H1 (cell line): ENCODE data around the gene SWT1. TPM values are rescaled to one million over a fixed set of nuclear protein-coding genes. Genes with fewer than 3 reads are reported as not detected.
A peak's percentile ranks its signal among the peaks of the same experiment; 100 is the strongest.

Experiments used
- CTCF ChIA-PET: fragments of 300-600 bp; sonication (Branson Sonifier 250); formaldehyde crosslinking; loops from one replicate; lab custom pipeline; 2021; ENCODE audit not compliant: partially characterized antibody; lab: Charles Lee
- POLR2A ChIA-PET: fragments of 300-600 bp; sonication (Branson Sonifier 250); formaldehyde crosslinking; loops from one replicate; lab custom pipeline; 2021; ENCODE audit warnings: inconsistent platforms; ENCODE audit not compliant: partially characterized antibody; lab: Charles Lee
- DNase-seq, 2 experiments: peaks; one replicate each; pipeline versions ENCODE4 v3.0.0 to v3.0.0-alpha.2; 2010 to 2022; ENCODE audit warnings: low spot score in 2 of 2, low read depth in 1 of 2, mixed read lengths in 1 of 2
- FAIRE-seq: peaks from 2 replicates; lab custom pipeline; 2011; peaks lifted over from hg19 to GRCh38; lab: Jason Lieb, UNC
- H2AFZ ChIP-seq: 2 replicates; pipeline ENCODE4 v1.8.1; 2012; ENCODE audit warnings: low read length, inconsistent platforms
- H2AK5ac ChIP-seq: 2 replicates; pipeline ENCODE4 v1.6.1; 2013; ENCODE audit warnings: low read depth, low read length
- H2BK120ac ChIP-seq: replicated peaks from 2 replicates; pipeline ENCODE3; 2013; ENCODE audit warnings: low read depth, low read length, inconsistent platforms
- H2BK12ac ChIP-seq: 2 replicates; pipeline ENCODE4 v1.6.1; 2013; ENCODE audit warnings: low read depth, low read length
- H2BK15ac ChIP-seq: 2 replicates; pipeline ENCODE4 v1.6.1; 2013; ENCODE audit warnings: low read length
- H2BK20ac ChIP-seq: 2 replicates; pipeline ENCODE4 v1.6.1; 2013; ENCODE audit warnings: low read length
- H2BK5ac ChIP-seq: 2 replicates; pipeline ENCODE4 v1.6.1; 2013; ENCODE audit warnings: low read depth, low read length
- H3K14ac ChIP-seq: 2 replicates; pipeline ENCODE4 v1.6.1; 2013; ENCODE audit warnings: inconsistent platforms; ENCODE audit not compliant: insufficient read length
- H3K18ac ChIP-seq: 2 replicates; pipeline ENCODE4 v1.6.1; 2013; ENCODE audit warnings: low read length; ENCODE audit errors: extremely low read depth
- H3K23ac ChIP-seq: 2 replicates; pipeline ENCODE4 v1.6.1; 2013; ENCODE audit warnings: inconsistent platforms; ENCODE audit not compliant: insufficient read length
- H3K23me2 ChIP-seq: 2 replicates; pipeline ENCODE4 v1.6.1; 2013; ENCODE audit warnings: low read depth, low read length
- H3K27ac ChIP-seq: 2 replicates; pipeline ENCODE4 v1.6.1; 2011; ENCODE audit warnings: low read depth, low read length, inconsistent platforms
- H3K27me3 ChIP-seq, 4 experiments: replicated peaks in 1 of 4; 1 replicate in 1 of 4; 2 replicates in 3 of 4; pipeline versions ENCODE4 v1.6.1 to v1.8.1; 2011 to 2013; ENCODE audit warnings: low read length in 3 of 4, mild to moderate bottlenecking in 3 of 4, inconsistent platforms in 2 of 4, mixed read lengths in 2 of 4, moderate library complexity in 1 of 4; ENCODE audit not compliant: control insufficient read depth in 3 of 4, insufficient read depth in 3 of 4; ENCODE audit errors: extremely low read depth in 1 of 4
- H3K36me3 ChIP-seq, 4 experiments: 2 replicates each; pipeline versions ENCODE4 v1.6.1 to v1.8.1; 2011 to 2013; ENCODE audit warnings: mild to moderate bottlenecking in 4 of 4, low read length in 3 of 4, moderate library complexity in 2 of 4, control low read depth in 1 of 4, inconsistent platforms in 1 of 4; ENCODE audit not compliant: insufficient read depth in 4 of 4, control insufficient read depth in 2 of 4
- H3K4ac ChIP-seq: replicated peaks from 2 replicates; pipeline ENCODE3; 2013; ENCODE audit warnings: low read length, low read depth, mixed read lengths, inconsistent platforms; ENCODE audit not compliant: insufficient read length
- H3K4me1 ChIP-seq, 4 experiments: replicated peaks in 1 of 4; 1 replicate in 1 of 4; 2 replicates in 3 of 4; pipeline versions ENCODE4 v1.6.1 to v1.8.1; 2011 to 2013; ENCODE audit warnings: low read length in 3 of 4, inconsistent platforms in 2 of 4, mixed read lengths in 1 of 4; ENCODE audit not compliant: insufficient read depth in 4 of 4, control insufficient read depth in 3 of 4
- H3K4me2 ChIP-seq, 2 experiments: 2 replicates each; pipeline versions ENCODE4 v1.6.1 to v1.8.1; 2011 to 2013; ENCODE audit warnings: low read depth in 2 of 2, low read length in 2 of 2, control low read depth in 1 of 2, inconsistent platforms in 1 of 2, mild to moderate bottlenecking in 1 of 2; ENCODE audit not compliant: insufficient read depth in 1 of 2
- H3K4me3 ChIP-seq, 4 experiments: fragments of 200-600, 300-600 bp in 1 of 4; sonication (generic), shearing (Covaris generic), sonication (Bioruptor Twin) in 1 of 4; 2 replicates each; pipeline versions ENCODE4 v1.5.1 to v1.8.1; 2011 to 2016; ENCODE audit warnings: low read length in 4 of 4, low read depth in 3 of 4, control low read depth in 2 of 4, inconsistent platforms in 2 of 4, mild to moderate bottlenecking in 2 of 4, mixed read lengths in 1 of 4, moderate library complexity in 1 of 4; ENCODE audit not compliant: insufficient read depth in 2 of 4; ENCODE audit errors: extremely low read depth in 1 of 4
- H3K56ac ChIP-seq: replicated peaks from 2 replicates; pipeline ENCODE3; 2013; ENCODE audit warnings: low read depth, mild to moderate bottlenecking, mixed read lengths, low read length, inconsistent platforms; ENCODE audit not compliant: insufficient read length
- H3K79me1 ChIP-seq: 2 replicates; pipeline ENCODE4 v1.6.1; 2013; ENCODE audit warnings: low read depth, low read length, control low read depth
- H3K79me2 ChIP-seq, 2 experiments: 2 replicates each; pipeline versions ENCODE4 v1.6.1 to v1.8.1; 2012 to 2013; ENCODE audit warnings: low read length in 2 of 2, mild to moderate bottlenecking in 2 of 2, inconsistent platforms in 1 of 2; ENCODE audit not compliant: insufficient read depth in 2 of 2, control insufficient read depth in 1 of 2
- H3K9ac ChIP-seq, 4 experiments: replicated peaks in 1 of 4; 1 replicate in 1 of 4; 2 replicates in 3 of 4; pipeline versions ENCODE4 v1.6.1 to v1.8.1; 2011 to 2013; ENCODE audit warnings: low read depth in 3 of 4, low read length in 3 of 4, control low read depth in 2 of 4, mild to moderate bottlenecking in 2 of 4, moderate library complexity in 2 of 4, inconsistent platforms in 1 of 4; ENCODE audit errors: extremely low read depth in 1 of 4
- H3K9me3 ChIP-seq, 2 experiments: 2 replicates each; pipeline versions ENCODE4 v1.6.1 to v1.8.1; 2012 to 2013; ENCODE audit warnings: mild to moderate bottlenecking in 2 of 2, moderate library complexity in 2 of 2, control low read depth in 1 of 2, inconsistent platforms in 1 of 2, low read depth in 1 of 2, low read length in 1 of 2, mixed read lengths in 1 of 2; ENCODE audit not compliant: insufficient read depth in 2 of 2
- H4K20me1 ChIP-seq, 2 experiments: replicated peaks in 1 of 2; 2 replicates each; pipeline versions ENCODE3 to v1.8.1; 2011 to 2013; ENCODE audit warnings: inconsistent platforms in 2 of 2, low read length in 2 of 2, mild to moderate bottlenecking in 1 of 2; ENCODE audit not compliant: insufficient read depth in 2 of 2, control insufficient read depth in 1 of 2
- H4K5ac ChIP-seq: 2 replicates; pipeline ENCODE4 v1.6.1; 2013; ENCODE audit warnings: low read length, low read depth, mixed read lengths, inconsistent platforms; ENCODE audit not compliant: insufficient read length
- H4K8ac ChIP-seq: 2 replicates; pipeline ENCODE4 v1.8.0; 2013; ENCODE audit warnings: mild to moderate bottlenecking, moderate library complexity, low read length, inconsistent platforms; ENCODE audit not compliant: insufficient read depth; ENCODE audit errors: extremely low read depth
- H4K91ac ChIP-seq: replicated peaks from 2 replicates; pipeline ENCODE3; 2013; ENCODE audit warnings: low read length, mixed read lengths, inconsistent platforms; ENCODE audit not compliant: insufficient read length
- POLR2A ChIP-seq, 2 experiments: IDR thresholded peaks; 1 replicate in 1 of 2; 2 replicates in 1 of 2; pipeline ENCODE4 v1.6.1; 2011; ENCODE audit warnings: low read depth in 2 of 2, low read length in 2 of 2, mild to moderate bottlenecking in 2 of 2; ENCODE audit errors: control extremely low read depth in 1 of 2
- SP2 ChIP-seq: IDR thresholded peaks from 2 replicates; pipeline ENCODE4 v1.6.1; 2012; ENCODE audit warnings: mild to moderate bottlenecking, low read length, inconsistent platforms
- WGBS, 2 experiments: shearing (Covaris generic) in 1 of 2; methylation state at CpG; one replicate each; pipeline versions ENCODE4 v1.1.6 to v1.1.7; 2013 to 2015; ENCODE audit warnings: low lambda C conversion rate in 2 of 2, mixed read lengths in 2 of 2, inconsistent platforms in 1 of 2, low coverage in 1 of 2, missing lambda C conversion rate in 1 of 2; ENCODE audit not compliant: insufficient replicate concordance in 2 of 2, insufficient coverage in 1 of 2, insufficient read length in 1 of 2; ENCODE audit errors: extremely low coverage in 1 of 2, missing lambda C conversion rate in 1 of 2; 5-methylcytosine and 5-hydroxymethylcytosine counted together
- polyA plus RNA-seq, 7 experiments: library from polyadenylated mRNA; depleted of rRNA in 3 of 7; stranded (reverse) in 5 of 7; unstranded in 2 of 7; fragments of >200 nt in 5 of 7; fragments of 200-250 nt in 2 of 7; gene quantifications; 1 replicate in 5 of 7; 2 replicates in 1 of 7; 4 replicates in 1 of 7; pipeline versions ENCODE4 v1.2.1 to v1.2.3, GENCODE V29; 2011 to 2013; ENCODE audit warnings: missing spikeins in 2 of 7, mixed read lengths in 2 of 7
- total RNA-seq: library from RNA; stranded (reverse); fragmentation: NEBNext Ultra II Directional; extraction: Animal tissue kit (Norgen Biotek cat#: 25700); gene quantifications from 2 replicates; pipeline ENCODE4 v1.2.1, GENCODE V29; 2021

SWT1 gene
- total and polyA plus RNA-seq, 2 of the 8 experiments (the other 6 are each of a cell fraction or from before 2014, with no cell fraction given): 1.4 to 6.2 TPM

DNA sequence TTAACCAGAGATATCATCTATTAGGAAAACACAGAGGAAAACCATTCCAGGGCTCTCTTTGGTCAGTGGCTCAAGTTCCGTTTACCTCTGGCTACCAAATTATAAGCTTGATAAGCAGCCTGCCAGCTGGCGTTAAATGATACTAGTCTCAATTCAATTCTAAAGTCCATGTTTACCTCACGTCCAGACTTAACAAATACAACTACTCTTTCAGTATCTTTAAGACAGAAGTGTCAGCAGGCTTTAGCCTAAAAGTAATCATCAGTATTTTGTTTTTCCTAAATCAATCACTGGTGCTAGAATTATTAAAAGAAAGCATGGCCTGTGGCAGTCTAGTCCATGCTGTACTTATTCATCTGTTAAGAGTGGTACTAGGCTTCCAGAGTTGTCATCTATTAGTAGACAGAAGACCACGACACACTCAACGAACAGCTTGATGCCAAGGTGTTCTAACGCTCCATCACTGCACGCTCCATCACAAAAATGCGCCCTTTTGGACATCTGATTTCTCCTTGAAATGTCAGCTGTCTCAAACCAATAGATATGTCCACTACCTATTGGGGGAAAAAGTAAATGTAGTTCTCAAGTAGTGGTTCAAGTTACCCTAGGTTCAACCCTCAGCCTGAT, 158.6 kb downstream of the SWT1 start:
- no peak for FAIRE-seq
- Histone ChIP-seq H3K56ac (no peak overlapping the region), H3K27ac (no peak overlapping the region), H2BK5ac (0 out of 2 replicates have a peak overlapping the region, but pooled peaks have one; percentile 89), H2AFZ (no peak overlapping the region), H3K9me3 (no peaks in the 10 kb centered on the region), H3K4me1 (peaks cover 0 to 4% (median 3%) of the 10 kb centered on the region in 4 experiments; a peak in 5 of 7 replicates), H3K4ac (no peak overlapping the region), H2BK120ac (no peak overlapping the region), H2BK12ac (no peak overlapping the region), H3K18ac (no peak overlapping the region), H3K4me2 (peak overlapping the region; percentile 95 to 96), H3K9ac (peak overlapping the region; percentile 57 to 95 (median 74)), H2BK20ac (no peak overlapping the region), H3K4me3 (peak overlapping the region; percentile 89 to 97 (median 92)), H4K20me1 (peaks cover 14 to 20% of the 10 kb centered on the region in 2 experiments), H3K27me3 (no peaks in the 10 kb centered on the region), H2AK5ac (no peak overlapping the region), H2BK15ac (no peak overlapping the region), H3K79me1 (no peaks in the 10 kb centered on the region), H3K36me3 (peaks cover 0 to 7% (median 5%) of the 10 kb centered on the region in 4 experiments; a peak in 4 of 8 replicates), H3K79me2 (peaks cover 42 to 64% of the 10 kb centered on the region in 2 experiments), H4K5ac (no peak overlapping the region), H3K23ac (no peak overlapping the region), H3K23me2 (peaks cover 11% of the 10 kb centered on the region), H3K14ac (no peak overlapping the region), H4K8ac (no peak overlapping the region), H4K91ac (no peak overlapping the region)
- TF ChIP-seq POLR2A (IDR thresholded peaks at IDR 0.05; ENCODE audit: control extremely low read depth in 1 of 2, low read depth in 2 of 2, low read length in 2 of 2): peak in 1 of 2 experiments; percentile 13; a peak in 1 of 3 replicates
- TF ChIP-seq SP2: no peak
- ChIA-PET POLR2A (interaction anchor here (0.8 to 2.6 kb wide), 9 partner anchors 9 to 487 kb away, joined by 3 to 8 read pairs (median 3); no protein-coding TSS in a partner anchor), CTCF (interaction anchor here (0.6 to 4.1 kb wide), 8 partner anchors 31 to 365 kb away, joined by 3 to 32 read pairs (median 4); no protein-coding TSS in a partner anchor)
- no peak for DNase-seq
- 9% methylated on average over 8 of the region's 8 CpGs; no CpG with 5 or more reads in 1 of the 2 experiments for WGBS, 2 experiments
